Chondrocyte (in vitro differentiated cells): ENCODE measurements around the gene RPRD1B. TPM values are rescaled to one million over a fixed set of nuclear protein-coding genes. Genes with fewer than 3 reads are reported as not detected.

ENCODE experiments used
- DNase-seq: peaks from one replicate; pipeline ENCODE4 v3.0.0; 2021; ENCODE audit warnings: mixed read lengths, low spot score
- H3K27ac Mint-ChIP-seq: one replicate; pipeline ENCODE4 v1.8.0; 2021; ENCODE audit warnings: mild to moderate bottlenecking, moderate library complexity, mixed read lengths; ENCODE audit not compliant: unreplicated experiment
- H3K27me3 Mint-ChIP-seq: 2 replicates; pipeline ENCODE4 v1.8.0; 2021; ENCODE audit warnings: low read depth, mixed read lengths
- H3K36me3 Mint-ChIP-seq: 2 replicates; pipeline ENCODE4 v1.8.0; 2021; ENCODE audit warnings: low read depth, mixed read lengths
- H3K4me1 Mint-ChIP-seq: 2 replicates; pipeline ENCODE4 v1.8.0; 2021; ENCODE audit warnings: low read depth, mild to moderate bottlenecking, mixed read lengths
- H3K4me3 Mint-ChIP-seq: one replicate; pipeline ENCODE4 v1.8.0; 2021; ENCODE audit warnings: mild to moderate bottlenecking, moderate library complexity, mixed read lengths; ENCODE audit not compliant: unreplicated experiment
- H3K9me3 Mint-ChIP-seq: 2 replicates; pipeline ENCODE4 v1.8.0; 2021; ENCODE audit warnings: low read depth, mixed read lengths
- total RNA-seq: library from RNA; stranded (reverse); gene quantifications from 3 replicates; pipeline ENCODE4 v1.2.1, GENCODE V29; 2021
- TF ChIP-seq, protein P1 (sequence below): fragments of 200-600 bp; sonication (generic); IDR thresholded peaks from 2 replicates; pipeline ENCODE4 v1.5.0; 2021; ENCODE audit warnings: antibody characterized with exemption, mild to moderate bottlenecking, moderate library complexity

The RPRD1B gene
- total RNA-seq, 1 donor from 2014 or later = 16.9 TPM

DNA sequence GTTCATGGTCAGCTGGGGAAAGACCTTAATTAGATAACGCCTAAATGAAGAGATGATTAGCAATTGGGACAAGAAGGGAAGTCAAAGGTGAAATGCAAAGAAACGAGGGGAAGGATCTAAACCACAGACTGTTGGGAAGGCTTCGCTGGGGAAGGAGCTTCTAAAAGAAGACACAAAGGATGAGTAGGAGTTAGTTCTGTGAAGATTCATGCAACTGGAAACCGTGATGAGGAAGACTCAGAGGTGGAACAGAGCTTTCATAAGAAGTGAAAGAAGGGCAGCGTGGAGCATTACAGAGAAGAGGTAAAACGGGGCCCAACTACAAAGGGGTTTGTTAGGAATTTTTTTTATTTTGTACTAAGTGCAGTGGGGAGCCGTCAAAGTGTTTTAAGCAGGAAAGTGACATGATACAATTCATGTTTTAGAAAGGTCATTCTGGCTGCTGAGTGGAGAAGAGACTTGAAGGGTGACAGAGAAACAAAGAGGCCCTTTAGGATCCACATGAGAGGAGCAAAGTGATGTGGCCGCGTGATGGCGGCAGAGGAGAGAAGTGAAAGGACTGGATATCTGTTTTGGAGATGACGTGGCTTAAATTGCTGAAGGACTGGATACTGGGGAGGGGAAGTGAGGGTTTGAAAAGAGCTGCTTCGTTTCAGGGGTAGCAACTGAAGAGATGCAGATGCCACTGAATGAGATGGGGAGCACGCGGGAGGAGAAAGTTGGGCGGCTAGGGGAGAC is 33.9 kb upstream of the RPRD1B start:
- H3K36me3 Mint-ChIP-seq = peaks cover 26% of the 10 kb centered on the region
- H3K4me1 Mint-ChIP-seq = peaks cover 23% of the 10 kb centered on the region
- TF ChIP-seq, protein P1, sequence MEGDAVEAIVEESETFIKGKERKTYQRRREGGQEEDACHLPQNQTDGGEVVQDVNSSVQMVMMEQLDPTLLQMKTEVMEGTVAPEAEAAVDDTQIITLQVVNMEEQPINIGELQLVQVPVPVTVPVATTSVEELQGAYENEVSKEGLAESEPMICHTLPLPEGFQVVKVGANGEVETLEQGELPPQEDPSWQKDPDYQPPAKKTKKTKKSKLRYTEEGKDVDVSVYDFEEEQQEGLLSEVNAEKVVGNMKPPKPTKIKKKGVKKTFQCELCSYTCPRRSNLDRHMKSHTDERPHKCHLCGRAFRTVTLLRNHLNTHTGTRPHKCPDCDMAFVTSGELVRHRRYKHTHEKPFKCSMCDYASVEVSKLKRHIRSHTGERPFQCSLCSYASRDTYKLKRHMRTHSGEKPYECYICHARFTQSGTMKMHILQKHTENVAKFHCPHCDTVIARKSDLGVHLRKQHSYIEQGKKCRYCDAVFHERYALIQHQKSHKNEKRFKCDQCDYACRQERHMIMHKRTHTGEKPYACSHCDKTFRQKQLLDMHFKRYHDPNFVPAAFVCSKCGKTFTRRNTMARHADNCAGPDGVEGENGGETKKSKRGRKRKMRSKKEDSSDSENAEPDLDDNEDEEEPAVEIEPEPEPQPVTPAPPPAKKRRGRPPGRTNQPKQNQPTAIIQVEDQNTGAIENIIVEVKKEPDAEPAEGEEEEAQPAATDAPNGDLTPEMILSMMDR = no peak
- H3K27ac Mint-ChIP-seq = no peak overlapping the region
- no peak overlapping the region for H3K4me3 Mint-ChIP-seq
- H3K27me3 Mint-ChIP-seq = no peaks in the 10 kb centered on the region
- H3K9me3 Mint-ChIP-seq = no peaks in the 10 kb centered on the region
- DNase-seq = no peak

GRCh38 chr20:38000293-38000692 is 33.3 kb upstream of the RPRD1B start:
- Mint-ChIP-seq H3K4me3 (no peak overlapping the region), H3K4me1 (peaks cover 17% of the 10 kb centered on the region), H3K27me3 (no peaks in the 10 kb centered on the region), H3K36me3 (peaks cover 23% of the 10 kb centered on the region), H3K27ac (no peak overlapping the region), H3K9me3 (no peaks in the 10 kb centered on the region)
- TF ChIP-seq, protein P1 = no peak
- DNase-seq = no peak

DNA sequence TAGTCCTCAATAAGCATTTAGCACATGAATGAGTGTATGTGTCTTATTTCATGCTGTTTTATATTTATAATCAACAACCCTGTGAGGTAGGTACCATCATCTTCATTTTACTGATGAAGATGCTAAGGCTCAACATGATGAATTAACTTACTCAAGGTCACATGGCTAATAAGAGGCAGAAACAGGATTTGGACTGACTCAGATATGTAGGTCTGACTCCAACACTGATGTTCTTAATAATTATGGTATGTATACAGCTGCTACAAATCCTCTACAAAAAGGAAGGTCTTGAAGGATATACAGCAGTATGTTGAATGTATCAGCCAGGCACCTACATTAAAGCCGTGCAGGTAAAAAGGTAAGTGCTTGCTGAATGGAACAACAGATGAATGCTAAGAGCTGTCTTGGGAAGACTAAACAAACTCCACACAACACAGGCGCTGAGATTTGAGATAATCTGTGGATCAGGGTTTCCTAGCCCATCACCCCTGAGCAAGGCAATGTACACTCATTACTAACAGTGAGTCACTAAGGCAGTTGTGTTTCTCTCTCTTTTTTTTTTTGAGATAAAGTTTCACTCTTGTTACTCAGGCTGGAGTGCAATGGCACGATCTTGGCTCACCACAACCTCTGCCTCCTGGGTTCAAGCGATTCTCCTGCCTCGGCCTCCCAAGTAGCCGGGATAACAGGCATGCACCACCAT is 32.2 kb upstream of the RPRD1B start:
- Mint-ChIP-seq H3K4me3 (no peak overlapping the region), H3K27me3 (no peaks in the 10 kb centered on the region)

GRCh38 chr20:38001981-38002380 is 31.6 kb upstream of the RPRD1B start:
- Mint-ChIP-seq H3K27me3 (no peaks in the 10 kb centered on the region), H3K4me1 (peaks cover 16% of the 10 kb centered on the region), H3K9me3 (no peaks in the 10 kb centered on the region), H3K27ac (peak overlapping the region; percentile 61), H3K4me3 (no peak overlapping the region), H3K36me3 (peaks cover 21% of the 10 kb centered on the region)
- TF ChIP-seq, protein P1 = no peak
- DNase-seq = no peak

More for the DNA sequence above, 32.2 kb upstream of the RPRD1B start:
- Mint-ChIP-seq H3K27ac (peak overlapping the region; percentile 61), H3K9me3 (no peaks in the 10 kb centered on the region), H3K4me1 (peaks cover 16% of the 10 kb centered on the region), H3K36me3 (peaks cover 22% of the 10 kb centered on the region)
- DNase-seq = no peak
- TF ChIP-seq, protein P1 = no peak

GRCh38 chr20:38002422-38002821 is 31.1 kb upstream of the RPRD1B start:
- Mint-ChIP-seq H3K4me3 (no peak overlapping the region), H3K27me3 (no peaks in the 10 kb centered on the region), H3K4me1 (peaks cover 16% of the 10 kb centered on the region), H3K36me3 (peaks cover 21% of the 10 kb centered on the region), H3K27ac (no peak overlapping the region), H3K9me3 (no peaks in the 10 kb centered on the region)
- TF ChIP-seq, protein P1 = no peak
- DNase-seq = no peak
